Osteoblast (primary cell): ENCODE measurements around the gene NEUROG1. TPM values are rescaled to one million over a fixed set of nuclear protein-coding genes. Genes with fewer than 3 reads are reported as not detected.

Experiments
- DNase-seq: peaks from one replicate; pipeline ENCODE4 v3.0.0; 2011; ENCODE audit warnings: low spot score, mixed read lengths; ENCODE audit not compliant: insufficient read length; ENCODE audit errors: missing footprints
- H2AFZ ChIP-seq: 2 replicates; pipeline ENCODE4 v1.6.0; 2011; ENCODE audit warnings: mild to moderate bottlenecking, low read length
- H3K27ac ChIP-seq: 2 replicates; pipeline ENCODE4 v1.5.1; 2011; ENCODE audit warnings: mild to moderate bottlenecking, low read depth, low read length, moderate library complexity
- H3K27me3 ChIP-seq: 2 replicates; pipeline ENCODE4 v1.6.0; 2012; ENCODE audit warnings: mild to moderate bottlenecking, control low read depth, inconsistent platforms, low read length, moderate library complexity; ENCODE audit not compliant: insufficient read depth
- H3K36me3 ChIP-seq: 2 replicates; pipeline ENCODE4 v1.5.1; 2011; ENCODE audit warnings: mild to moderate bottlenecking, low read length, control low read depth, moderate library complexity; ENCODE audit not compliant: insufficient read depth
- H3K4me1 ChIP-seq: 2 replicates; pipeline ENCODE4 v1.5.1; 2011; ENCODE audit warnings: mild to moderate bottlenecking, low read length, control low read depth, moderate library complexity; ENCODE audit not compliant: insufficient read depth
- H3K4me2 ChIP-seq: 2 replicates; pipeline ENCODE4 v1.6.0; 2011; ENCODE audit warnings: mild to moderate bottlenecking, low read length; ENCODE audit not compliant: insufficient read depth
- H3K4me3 ChIP-seq: fragments of 200-600 bp; sonication (generic); 3 replicates; pipeline ENCODE4 v1.5.1; 2012; ENCODE audit warnings: mild to moderate bottlenecking, low read length, inconsistent platforms; ENCODE audit not compliant: insufficient read depth
- H3K79me2 ChIP-seq: 2 replicates; pipeline ENCODE4 v1.6.0; 2012; ENCODE audit warnings: mild to moderate bottlenecking, low read length, control low read depth, inconsistent platforms; ENCODE audit not compliant: insufficient read depth
- H3K9me3 ChIP-seq: 2 replicates; pipeline ENCODE4 v1.5.1; 2011; ENCODE audit warnings: low read depth, low read length, control low read depth
- H4K20me1 ChIP-seq: 2 replicates; pipeline ENCODE4 v1.6.0; 2012; ENCODE audit warnings: mild to moderate bottlenecking, low read length, control low read depth; ENCODE audit not compliant: insufficient read depth
- CTCF ChIP-seq: IDR thresholded peaks from 2 replicates; pipeline ENCODE4 v1.5.1; 2011; ENCODE audit warnings: mild to moderate bottlenecking, low read depth, low read length, moderate library complexity; ENCODE audit errors: extremely low read depth
- total RNA-seq: library from RNA; depleted of rRNA; stranded (reverse); fragments of >200 nt; gene quantifications from 2 replicates; pipeline ENCODE4 v1.2.3, GENCODE V29; 2012

NEUROG1 gene
- total RNA-seq, 1 donor = not detected

GRCh38 chr5:135551593-135552447 lies 16.1 kb upstream of the NEUROG1 start:
- DNase-seq = peak; percentile 93
- Histone ChIP-seq H3K4me1 (no peaks in the 10 kb centered on the region), H3K27ac (no peak overlapping the region), H3K4me2 (no peak overlapping the region), H3K9me3 (no peaks in the 10 kb centered on the region), H3K36me3 (no peaks in the 10 kb centered on the region), H3K27me3 (peaks cover 50% of the 10 kb centered on the region), H3K79me2 (no peaks in the 10 kb centered on the region), H2AFZ (no peak overlapping the region), H4K20me1 (no peaks in the 10 kb centered on the region), H3K4me3 (no peak overlapping the region)
- TF ChIP-seq CTCF = peak; percentile 94

DNA sequence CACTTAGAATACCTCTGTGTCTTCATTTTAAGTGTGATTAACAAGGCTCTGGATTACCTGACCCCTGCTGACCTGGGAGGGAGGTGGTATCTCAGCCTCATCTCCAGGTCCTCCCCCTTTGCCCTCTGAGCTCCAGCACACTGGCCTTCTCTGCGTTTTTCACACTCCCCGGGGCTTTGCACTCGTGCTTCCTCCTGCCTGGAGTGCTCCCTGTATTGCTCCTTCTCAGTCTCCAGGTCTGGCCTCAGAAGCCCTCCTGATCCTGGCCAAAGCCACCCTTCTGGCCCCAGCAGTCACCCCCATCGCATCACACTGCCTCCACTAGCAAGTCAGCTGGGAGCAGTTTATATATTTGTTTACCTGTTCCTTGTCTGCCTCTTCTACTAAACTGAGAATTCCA lies 13.6 kb upstream of the NEUROG1 start:
- H3K36me3 ChIP-seq = no peaks in the 10 kb centered on the region
- peaks cover 61% of the 10 kb centered on the region for H3K27me3 ChIP-seq
- no peak for TF ChIP-seq CTCF
- no peak overlapping the region for H2AFZ ChIP-seq
- no peak overlapping the region for H3K27ac ChIP-seq
- peaks cover under 1% of the 10 kb centered on the region for H3K4me1 ChIP-seq
- H3K4me2 ChIP-seq = no peak overlapping the region
- H3K4me3 ChIP-seq = no peak overlapping the region
- no peak for DNase-seq
- H3K79me2 ChIP-seq = no peaks in the 10 kb centered on the region
- no peaks in the 10 kb centered on the region for H4K20me1 ChIP-seq
- no peaks in the 10 kb centered on the region for H3K9me3 ChIP-seq

GRCh38 chr5:135547590-135548254 lies 12.0 kb upstream of the NEUROG1 start:
- Histone ChIP-seq H4K20me1 (no peaks in the 10 kb centered on the region), H3K4me3 (no peak overlapping the region), H3K4me2 (no peak overlapping the region), H3K36me3 (no peaks in the 10 kb centered on the region), H3K27me3 (peaks cover 78% of the 10 kb centered on the region), H3K9me3 (no peaks in the 10 kb centered on the region), H2AFZ (no peak overlapping the region), H3K27ac (no peak overlapping the region), H3K4me1 (peaks cover 6% of the 10 kb centered on the region), H3K79me2 (no peaks in the 10 kb centered on the region)
- TF ChIP-seq CTCF = no peak
- peak; percentile 79 for DNase-seq

DNA sequence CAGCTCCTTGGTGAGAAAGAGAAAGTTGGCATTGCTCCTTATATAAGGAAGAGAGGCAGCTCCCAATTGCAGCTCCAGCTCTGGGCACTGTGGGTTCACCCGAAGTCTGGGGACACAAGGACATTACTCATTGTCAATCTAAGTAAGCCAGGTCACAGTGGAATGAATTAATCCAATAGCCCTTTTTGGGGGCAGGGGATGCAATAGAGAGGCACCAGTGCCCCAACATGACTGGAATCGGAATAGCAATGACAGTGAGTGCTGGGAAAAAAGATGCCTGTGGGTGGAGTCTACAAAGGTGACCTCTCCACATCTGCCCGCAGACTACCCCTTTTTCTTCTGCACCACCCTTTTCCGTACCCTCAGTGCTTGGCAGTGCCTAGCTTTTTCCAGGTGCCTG lies 11.1 kb upstream of the NEUROG1 start:
- peaks cover 86% of the 10 kb centered on the region for H3K27me3 ChIP-seq
- no peak overlapping the region for H3K27ac ChIP-seq
- no peaks in the 10 kb centered on the region for H3K79me2 ChIP-seq
- no peak for TF ChIP-seq CTCF
- H3K36me3 ChIP-seq = no peaks in the 10 kb centered on the region
- H4K20me1 ChIP-seq = no peaks in the 10 kb centered on the region
- no peak overlapping the region for H3K4me2 ChIP-seq
- H3K9me3 ChIP-seq = no peaks in the 10 kb centered on the region
- DNase-seq = peak; percentile 73
- no peak overlapping the region for H2AFZ ChIP-seq
- H3K4me3 ChIP-seq = no peak overlapping the region
- peaks cover 6% of the 10 kb centered on the region for H3K4me1 ChIP-seq
